ENCODE results near the gene RPAP3. TPM values are rescaled to one million over a fixed set of nuclear protein-coding genes. Genes with fewer than 3 reads are reported as not detected.

Gene RPAP3
- total and polyA plus RNA-seq, 9 of the 15 experiments (the other 6 are each of a cell fraction or from before 2014, with no cell fraction given): 40.0 to 92.1 (median 54.1) TPM

GRCh38 chr12:47742253-47742825 is 36.5 kb upstream of the RPAP3 start (continued):
- TF ChIP-seq HNRNPK (IDR thresholded peaks at IDR 0.05; ENCODE audit: low read depth, low read length, poor library complexity, severe bottlenecking) (no peak), GATAD2B (IDR thresholded peaks at IDR 0.05; ENCODE audit: borderline replicate concordance) (no peak), ZBTB2 (IDR thresholded peaks at IDR 0.05) (no peak), ZBTB5 (IDR thresholded peaks at IDR 0.05) (no peak), SNRNP70 (optimal IDR thresholded peaks at IDR 0.05; ENCODE audit: low read depth, low read length) (no peak), ZNF282 (CRISPR knock-in tag; IDR thresholded peaks at IDR 0.05) (0 out of 2 replicates have a peak, but pooled peaks have one; percentile 36), PKNOX1 (IDR thresholded peaks at IDR 0.05) (no peak), ID3 (CRISPR knock-in tag; IDR thresholded peaks at IDR 0.05) (no peak), ID3 (tag; IDR thresholded peaks at IDR 0.05) (0 out of 2 replicates have a peak, but pooled peaks have one; percentile 65), BRD9 (IDR thresholded peaks at IDR 0.05; ENCODE audit: low read depth, partially characterized antibody) (no peak), USF2 (CRISPR knock-in tag; IDR thresholded peaks at IDR 0.05) (no peak), CC2D1A (IDR thresholded peaks at IDR 0.05) (peak; percentile 88), HLTF (IDR thresholded peaks at IDR 0.05) (no peak), ZEB2 (IDR thresholded peaks at IDR 0.05) (no peak), CREBBP (IDR thresholded peaks at IDR 0.05; ENCODE audit: low read depth, low read length) (no peak), YBX1 (IDR thresholded peaks at IDR 0.05) (no peak), GTF3C2 (IDR thresholded peaks at IDR 0.05; ENCODE audit: borderline replicate concordance, extremely low read depth, insufficient read length) (no peak), NFATC3 (IDR thresholded peaks at IDR 0.05) (no peak), ZSCAN32 (CRISPR knock-in tag; IDR thresholded peaks at IDR 0.05) (no peak), MED1 (CRISPR knock-in tag; IDR thresholded peaks at IDR 0.05; ENCODE audit: borderline replicate concordance) (no peak), PCBP1 (IDR thresholded peaks at IDR 0.05; ENCODE audit: low read depth, low read length, poor library complexity, severe bottlenecking) (no peak)

All from K562 (cell line).